GM12892 (cell line): ENCODE data around the gene TMEM86A.

Source experiments
- POLR2A ChIP-seq: IDR thresholded peaks from 2 replicates; pipeline ENCODE4 v1.6.1; 2011; ENCODE audit warnings: low read depth, low read length, control low read depth
- POLR2AphosphoS5 ChIP-seq: IDR thresholded peaks from 2 replicates; pipeline ENCODE4 v1.6.1; 2011; ENCODE audit warnings: low read depth, low read length, control low read depth

DNA sequence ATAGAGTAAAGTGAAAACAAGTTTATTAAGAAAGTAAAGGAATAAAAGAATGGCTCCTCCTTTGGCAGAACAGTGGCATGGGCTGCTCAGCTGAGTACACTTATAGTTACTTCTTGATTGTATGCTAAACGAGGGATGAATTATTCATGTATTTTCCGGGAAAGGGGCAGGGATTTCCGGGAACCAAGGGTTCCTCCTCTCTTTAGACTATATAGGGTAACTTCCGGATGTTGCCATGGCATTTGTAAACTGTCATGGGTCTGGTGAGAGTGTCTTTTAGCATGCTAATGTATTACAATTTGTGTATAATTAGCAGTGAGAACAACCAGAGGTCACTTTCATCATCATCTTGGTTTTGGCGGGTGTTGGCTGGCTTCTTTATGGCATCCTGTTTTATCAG, 40.9 kb upstream of the TMEM86A start:
- TF ChIP-seq POLR2A, result no peak
- TF ChIP-seq POLR2AphosphoS5, result no peak
